Measurements from ENCODE around the gene RALGPS1.

Gene RALGPS1

GRCh38 chr9:127032256-127032655 is 117.7 kb downstream of the RALGPS1 start:
- no peaks in the 10 kb centered on the region for H3K27me3 ChIP-seq (ENCODE audit: control insufficient read depth, low read length)
- no peak overlapping the region for H3K4me2 ChIP-seq (ENCODE audit: low read length)
- H3K4me3 ChIP-seq (ENCODE audit: low read length) = no peak overlapping the region
- H3K4me1 ChIP-seq (ENCODE audit: control insufficient read depth, low read length) = no peaks in the 10 kb centered on the region
- TF ChIP-seq CTCF (IDR thresholded peaks at IDR 0.05; ENCODE audit: low read depth, low read length, poor library complexity, severe bottlenecking) (no peak), EZH2phosphoT487 (IDR thresholded peaks at IDR 0.05; ENCODE audit: borderline replicate concordance, low read length) (no peak)
- no peaks in the 10 kb centered on the region for H3K9me3 ChIP-seq (ENCODE audit: control insufficient read depth, insufficient read depth, low read length)
- H3K79me2 ChIP-seq (ENCODE audit: control insufficient read depth, low read length) = no peaks in the 10 kb centered on the region
- H4K20me1 ChIP-seq (ENCODE audit: control insufficient read depth, insufficient read depth, low read depth, low read length) = no peaks in the 10 kb centered on the region
- H3K36me3 ChIP-seq (ENCODE audit: control insufficient read depth, low read length) = no peaks in the 10 kb centered on the region
- H3K9me2 ChIP-seq (replicated peaks; ENCODE audit: control insufficient read depth, low read length) = no peaks in the 10 kb centered on the region
- H3F3A ChIP-seq (ENCODE audit: control insufficient read depth, insufficient read depth) = no peaks in the 10 kb centered on the region
- H3K27ac ChIP-seq (ENCODE audit: low read depth, low read length) = no peak overlapping the region

GRCh38 chr9:127033061-127033460 is 118.5 kb downstream of the RALGPS1 start:
- Histone ChIP-seq H3F3A (ENCODE audit: control insufficient read depth, insufficient read depth) (no peaks in the 10 kb centered on the region), H3K4me2 (ENCODE audit: low read length) (no peak overlapping the region), H3K27ac (ENCODE audit: low read depth, low read length) (no peak overlapping the region), H3K4me1 (ENCODE audit: control insufficient read depth, low read length) (no peaks in the 10 kb centered on the region), H3K4me3 (ENCODE audit: low read length) (no peak overlapping the region), H4K20me1 (ENCODE audit: control insufficient read depth, insufficient read depth, low read depth, low read length) (no peaks in the 10 kb centered on the region), H3K79me2 (ENCODE audit: control insufficient read depth, low read length) (no peaks in the 10 kb centered on the region), H3K27me3 (ENCODE audit: control insufficient read depth, low read length) (no peaks in the 10 kb centered on the region), H3K9me2 (replicated peaks; ENCODE audit: control insufficient read depth, low read length) (no peaks in the 10 kb centered on the region), H3K36me3 (ENCODE audit: control insufficient read depth, low read length) (no peaks in the 10 kb centered on the region), H3K9me3 (ENCODE audit: control insufficient read depth, insufficient read depth, low read length) (no peaks in the 10 kb centered on the region)
- TF ChIP-seq CTCF (IDR thresholded peaks at IDR 0.05; ENCODE audit: low read depth, low read length, poor library complexity, severe bottlenecking) = no peak
- TF ChIP-seq EZH2phosphoT487 (IDR thresholded peaks at IDR 0.05; ENCODE audit: borderline replicate concordance, low read length) = no peak

- Histone ChIP-seq H3K4me1 (ENCODE audit: control insufficient read depth, low read length) (no peaks in the 10 kb centered on the region), H3K27me3 (ENCODE audit: control insufficient read depth, low read length) (no peaks in the 10 kb centered on the region), H3K9me2 (replicated peaks; ENCODE audit: control insufficient read depth, low read length) (no peaks in the 10 kb centered on the region), H3K9me3 (ENCODE audit: control insufficient read depth, insufficient read depth, low read length) (no peaks in the 10 kb centered on the region), H3K79me2 (ENCODE audit: control insufficient read depth, low read length) (no peaks in the 10 kb centered on the region), H3F3A (ENCODE audit: control insufficient read depth, insufficient read depth) (no peaks in the 10 kb centered on the region), H3K4me2 (ENCODE audit: low read length) (no peak overlapping the region), H3K27ac (ENCODE audit: low read depth, low read length) (no peak overlapping the region), H3K4me3 (ENCODE audit: low read length) (no peak overlapping the region), H3K36me3 (ENCODE audit: control insufficient read depth, low read length) (no peaks in the 10 kb centered on the region), H4K20me1 (ENCODE audit: control insufficient read depth, insufficient read depth, low read depth, low read length) (no peaks in the 10 kb centered on the region)
- TF ChIP-seq EZH2phosphoT487 (IDR thresholded peaks at IDR 0.05; ENCODE audit: borderline replicate concordance, low read length) = no peak
Measured at GRCh38 chr9:127033789-127034188, 119.2 kb downstream of the RALGPS1 start.

- Histone ChIP-seq H3K36me3 (ENCODE audit: control insufficient read depth, low read length) (no peaks in the 10 kb centered on the region), H3K4me2 (ENCODE audit: low read length) (no peak overlapping the region), H3K9me3 (ENCODE audit: control insufficient read depth, insufficient read depth, low read length) (no peaks in the 10 kb centered on the region), H3K4me3 (ENCODE audit: low read length) (no peak overlapping the region), H3F3A (ENCODE audit: control insufficient read depth, insufficient read depth) (no peaks in the 10 kb centered on the region), H3K27me3 (ENCODE audit: control insufficient read depth, low read length) (no peaks in the 10 kb centered on the region), H3K27ac (ENCODE audit: low read depth, low read length) (no peak overlapping the region), H4K20me1 (ENCODE audit: control insufficient read depth, insufficient read depth, low read depth, low read length) (no peaks in the 10 kb centered on the region), H3K4me1 (ENCODE audit: control insufficient read depth, low read length) (no peaks in the 10 kb centered on the region), H3K79me2 (ENCODE audit: control insufficient read depth, low read length) (no peaks in the 10 kb centered on the region), H3K9me2 (replicated peaks; ENCODE audit: control insufficient read depth, low read length) (no peaks in the 10 kb centered on the region)
- no peak for TF ChIP-seq EZH2phosphoT487 (IDR thresholded peaks at IDR 0.05; ENCODE audit: borderline replicate concordance, low read length)
- TF ChIP-seq CTCF (IDR thresholded peaks at IDR 0.05; ENCODE audit: low read depth, low read length, poor library complexity, severe bottlenecking) = no peak
Measured at GRCh38 chr9:127034691-127035090, 120.1 kb downstream of the RALGPS1 start.

Measured in DOHH2 (cell line).